Hepatocyte (in vitro differentiated cells): Measurements from ENCODE around the gene NUP210L. TPM values are rescaled to one million over a fixed set of nuclear protein-coding genes. Genes with fewer than 3 reads are reported as not detected.
"Not testable (repeated sequence)": the region's sequence is repeated elsewhere in the genome, so short reads cannot be mapped to it uniquely, and the experiment has no call there.

Experiments used
- DNase-seq: peaks from one replicate; pipeline ENCODE4 v3.0.0-alpha.2; 2016; ENCODE audit warnings: low spot score
- H2AFZ ChIP-seq: fragments of 200-600 bp; sonication (generic); 2 replicates; pipeline ENCODE4 v1.6.0; 2016; ENCODE audit warnings: antibody characterized with exemption, mild to moderate bottlenecking
- H3K27ac ChIP-seq: fragments of 200-600 bp; sonication (generic); 2 replicates; pipeline ENCODE4 v1.5.1; 2016; ENCODE audit warnings: mild to moderate bottlenecking
- H3K27me3 ChIP-seq: fragments of 200-600 bp; sonication (generic); 2 replicates; pipeline ENCODE4 v1.6.1; 2016
- H3K36me3 ChIP-seq: fragments of 200-600 bp; sonication (generic); replicated peaks from 2 replicates; pipeline ENCODE4 v1.5.1; 2016; ENCODE audit warnings: low read depth; ENCODE audit not compliant: insufficient read depth
- H3K4me1 ChIP-seq: fragments of 200-600 bp; sonication (generic); 2 replicates; pipeline ENCODE4 v1.5.1; 2016; ENCODE audit warnings: mild to moderate bottlenecking, moderate library complexity; ENCODE audit not compliant: insufficient read depth
- H3K4me2 ChIP-seq: fragments of 200-600 bp; sonication (generic); 2 replicates; pipeline ENCODE4 v1.6.0; 2016
- H3K4me3 ChIP-seq: fragments of 200-600 bp; sonication (generic); 2 replicates; pipeline ENCODE4 v1.5.1; 2016; ENCODE audit warnings: mild to moderate bottlenecking
- H3K79me2 ChIP-seq: fragments of 200-600 bp; sonication (generic); 2 replicates; pipeline ENCODE4 v1.6.0; 2017; ENCODE audit warnings: mild to moderate bottlenecking
- H3K9me2 ChIP-seq: fragments of 200-600 bp; sonication (generic); replicated peaks from 2 replicates; pipeline ENCODE4 v1.6.0; 2017; ENCODE audit warnings: mild to moderate bottlenecking; ENCODE audit not compliant: insufficient read depth
- H3K9me3 ChIP-seq: fragments of 200-600 bp; sonication (generic); 2 replicates; pipeline ENCODE4 v1.5.1; 2016; ENCODE audit warnings: low read depth, mild to moderate bottlenecking
- H4K20me1 ChIP-seq: fragments of 200-600 bp; sonication (generic); 2 replicates; pipeline ENCODE4 v1.6.0; 2016; ENCODE audit warnings: mild to moderate bottlenecking; ENCODE audit not compliant: insufficient read depth, poor library complexity, severe bottlenecking
- CTCF ChIP-seq: fragments of 200-600 bp; sonication (generic); IDR thresholded peaks from 2 replicates; pipeline ENCODE4 v1.5.1; 2016; ENCODE audit warnings: antibody characterized with exemption, mild to moderate bottlenecking; ENCODE audit not compliant: poor library complexity
- EZH2 ChIP-seq: fragments of 200-600 bp; sonication (generic); IDR thresholded peaks from 2 replicates; pipeline ENCODE4 v1.6.1; 2016; ENCODE audit warnings: antibody characterized with exemption, mild to moderate bottlenecking, borderline replicate concordance
- EZH2phosphoT487 ChIP-seq: fragments of 200-600 bp; sonication (generic); IDR thresholded peaks from one replicate; pipeline ENCODE4 v1.6.1; 2018; ENCODE audit warnings: antibody characterized with exemption, mild to moderate bottlenecking, low read depth, moderate library complexity; ENCODE audit not compliant: unreplicated experiment, severe bottlenecking
- WGBS: methylation state at CpG from one replicate; pipeline ENCODE4 v1.1.6; 2016; ENCODE audit warnings: low lambda C conversion rate; ENCODE audit errors: missing lambda C conversion rate; 5-methylcytosine and 5-hydroxymethylcytosine counted together
- polyA plus RNA-seq: library from polyadenylated mRNA; unstranded; fragments of >200 nt; fragmentation: Nextera tagmentation; extraction: Ambion mirVana; gene quantifications from 2 replicates; pipeline ENCODE4 v1.2.1, GENCODE V29; 2016
- total RNA-seq: library from RNA; depleted of rRNA; stranded (reverse); fragments of >200 nt; gene quantifications from 2 replicates; pipeline ENCODE4 v1.2.3, GENCODE V29; 2014

The NUP210L gene
- total and polyA plus RNA-seq, 2 experiments from 2014 or later = 0.03 TPM; not detected in 1

GRCh38 chr1:154091706-154092105 lies 63.2 kb downstream of the NUP210L start:
- Histone ChIP-seq H3K27ac (no peak overlapping the region), H3K9me3 (no peaks in the 10 kb centered on the region), H3K79me2 (no peaks in the 10 kb centered on the region), H3K9me2 (no peaks in the 10 kb centered on the region), H3K4me2 (no peak overlapping the region), H3K4me3 (no peak overlapping the region), H2AFZ (no peak overlapping the region), H3K4me1 (no peaks in the 10 kb centered on the region), H3K36me3 (no peaks in the 10 kb centered on the region), H4K20me1 (no peaks in the 10 kb centered on the region), H3K27me3 (no peaks in the 10 kb centered on the region)
- WGBS = 97% methylated on average over 7 of the region's 7 CpGs
- no peak for DNase-seq
- TF ChIP-seq EZH2 (no peak), CTCF (no peak), EZH2phosphoT487 (no peak)

GRCh38 chr1:154087574-154087973 lies 67.3 kb downstream of the NUP210L start:
- 79% methylated on average over 2 of the region's 2 CpGs for WGBS

GRCh38 chr1:154083057-154083456 lies 71.8 kb downstream of the NUP210L start:
- H3K27ac ChIP-seq, H2AFZ ChIP-seq, H3K4me1 ChIP-seq, H3K27me3 ChIP-seq, H3K36me3 ChIP-seq, H3K4me3 ChIP-seq, H3K4me2 ChIP-seq, H3K79me2 ChIP-seq, DNase-seq, H3K9me3 ChIP-seq, H4K20me1 ChIP-seq, H3K9me2 ChIP-seq: not testable (repeated sequence)
- 74% methylated on average over 6 of the region's 6 CpGs for WGBS

More at GRCh38 chr1:154087574-154087973, 67.3 kb downstream of the NUP210L start:
- Histone ChIP-seq H3K9me2 (no peaks in the 10 kb centered on the region), H3K79me2 (no peaks in the 10 kb centered on the region), H3K4me2 (no peak overlapping the region), H3K36me3 (no peaks in the 10 kb centered on the region), H2AFZ (no peak overlapping the region), H3K27me3 (no peaks in the 10 kb centered on the region), H3K4me3 (no peak overlapping the region), H3K27ac (no peak overlapping the region), H4K20me1 (no peaks in the 10 kb centered on the region), H3K9me3 (no peaks in the 10 kb centered on the region), H3K4me1 (no peaks in the 10 kb centered on the region)
- DNase-seq = no peak
- TF ChIP-seq CTCF = no peak
- TF ChIP-seq EZH2 = no peak
- TF ChIP-seq EZH2phosphoT487 = no peak

- Histone ChIP-seq H4K20me1 (no peaks in the 10 kb centered on the region), H3K27me3 (no peaks in the 10 kb centered on the region), H3K9me3 (no peaks in the 10 kb centered on the region), H3K4me1 (no peaks in the 10 kb centered on the region), H2AFZ (no peak overlapping the region), H3K27ac (no peak overlapping the region), H3K4me3 (no peak overlapping the region), H3K4me2 (no peak overlapping the region), H3K9me2 (no peaks in the 10 kb centered on the region), H3K36me3 (no peaks in the 10 kb centered on the region), H3K79me2 (no peaks in the 10 kb centered on the region)
- no peak for TF ChIP-seq EZH2
- TF ChIP-seq EZH2phosphoT487 = no peak
- TF ChIP-seq CTCF = no peak
- 79% methylated on average over 6 of the region's 6 CpGs for WGBS
- no peak for DNase-seq
Measured at GRCh38 chr1:154081386-154082126, 73.3 kb downstream of the NUP210L start.
